ENCODE results near the gene OXT.

Gene OXT

DNA sequence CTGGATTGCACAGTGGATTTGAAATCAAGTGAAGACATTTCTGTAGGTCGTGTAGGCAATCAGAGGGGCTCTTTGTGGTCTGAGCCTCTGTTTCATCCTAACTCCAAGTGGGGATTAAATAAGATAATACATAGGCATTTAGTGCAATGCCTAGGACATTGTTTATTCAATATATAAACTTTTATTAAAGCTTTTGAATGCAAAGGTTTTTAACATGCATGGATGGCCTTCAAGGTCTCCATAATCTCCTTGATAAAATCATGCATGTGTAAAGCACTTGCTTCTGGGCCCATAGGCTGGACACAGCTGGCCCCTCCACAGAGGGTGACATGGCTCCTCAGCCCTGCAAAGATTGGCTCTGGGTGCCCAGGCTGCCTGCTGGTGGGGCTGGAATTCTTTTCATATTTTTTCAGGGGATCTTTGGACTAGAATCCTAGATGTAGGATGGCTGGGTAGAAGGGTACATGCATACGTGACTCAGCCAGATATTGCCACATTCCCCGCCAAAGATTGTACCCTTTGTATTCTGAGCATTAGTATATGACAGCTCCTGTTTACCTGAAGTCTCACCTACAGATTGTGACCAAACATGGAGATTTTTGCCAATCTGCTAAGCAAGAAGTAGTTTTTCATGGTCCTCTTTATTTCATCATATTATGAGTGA is 32.1 kb downstream of the OXT start:
- no peak for DNase-seq (ENCODE audit: extremely low read depth, insufficient read length)
- TF ChIP-seq CTCF (IDR thresholded peaks at IDR 0.05; ENCODE audit: insufficient read depth, low read length, poor library complexity, severe bottlenecking): no peak
- H3K36me3 ChIP-seq (ENCODE audit: control insufficient read depth, insufficient read depth, low read length): no peaks in the 10 kb centered on the region; the same call in 1 of the 2 replicates
- H3K4me3 ChIP-seq (replicated peaks; ENCODE audit: low read depth, low read length): no peak overlapping the region
- H3K27me3 ChIP-seq (replicated peaks; ENCODE audit: control insufficient read depth, insufficient read depth, low read length): no peaks in the 10 kb centered on the region

DNA sequence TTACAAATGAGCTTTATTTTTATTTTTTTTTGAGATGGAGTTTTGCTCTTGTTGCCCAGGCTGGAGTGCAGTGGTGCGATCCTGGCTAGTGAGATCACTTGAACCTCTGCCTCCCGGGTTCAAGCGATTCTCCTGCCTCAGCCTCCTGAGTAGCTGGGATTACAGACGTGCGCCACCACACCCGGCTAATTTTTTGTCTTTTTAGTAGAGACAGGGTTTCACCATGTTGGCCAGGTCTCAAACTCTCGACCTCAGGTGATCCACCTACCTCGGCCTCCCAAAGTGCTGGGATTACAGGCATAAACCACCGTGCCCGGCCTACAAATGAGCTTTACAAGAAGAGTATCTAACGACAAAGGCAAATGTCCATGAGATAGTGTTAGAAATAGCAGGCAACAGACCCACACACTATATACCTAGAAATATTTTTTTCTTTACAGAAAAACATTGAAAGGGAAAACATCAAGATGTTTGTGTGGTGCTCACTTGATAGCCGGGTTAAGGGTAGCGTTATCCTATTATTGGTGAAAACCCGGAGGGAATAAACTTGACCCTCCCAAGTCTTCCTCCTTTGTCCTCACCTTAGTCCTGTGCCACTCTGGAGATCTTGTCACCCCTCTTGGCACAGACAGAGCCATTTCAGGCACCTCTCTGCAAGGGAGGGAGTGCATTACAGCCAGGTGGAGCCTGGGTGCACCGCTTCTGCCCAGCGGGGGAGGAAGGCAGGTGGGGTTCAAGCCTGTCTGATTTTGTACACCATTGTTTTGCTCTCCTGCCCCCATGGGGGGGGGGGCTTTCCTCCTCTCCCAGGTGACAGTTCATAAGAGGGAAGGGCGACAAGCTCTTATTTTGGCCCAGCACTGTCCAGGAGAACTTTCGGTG is 34.1 kb downstream of the OXT start:
- DNase-seq (ENCODE audit: extremely low read depth, insufficient read length): no peak
- no peaks in the 10 kb centered on the region for H3K27me3 ChIP-seq (replicated peaks; ENCODE audit: control insufficient read depth, insufficient read depth, low read length)
- TF ChIP-seq CTCF (IDR thresholded peaks at IDR 0.05; ENCODE audit: insufficient read depth, low read length, poor library complexity, severe bottlenecking): no peak

DNA sequence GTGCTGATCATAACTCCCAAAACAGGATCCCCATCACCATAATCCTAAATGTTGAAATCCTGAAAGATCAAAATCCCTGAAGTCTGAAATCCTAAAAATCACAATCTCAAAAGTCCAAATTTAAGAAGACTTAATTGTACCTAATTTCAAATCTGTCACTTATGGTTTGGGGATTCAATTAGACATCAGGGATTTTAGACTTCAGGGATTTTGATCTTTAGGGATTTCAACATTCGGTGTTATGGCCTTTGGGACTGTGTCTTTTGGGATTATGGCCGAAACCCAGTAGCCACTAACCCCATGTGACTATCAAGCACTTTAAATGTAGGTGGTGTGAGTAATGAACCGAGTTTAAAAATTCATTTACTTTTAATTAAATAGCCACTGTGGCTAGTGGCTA is 34.8 kb downstream of the OXT start:
- H3K4me3 ChIP-seq (replicated peaks; ENCODE audit: low read depth, low read length): no peak overlapping the region
- H3K36me3 ChIP-seq (ENCODE audit: control insufficient read depth, insufficient read depth, low read length): no peaks in the 10 kb centered on the region; the same call in none of the 2 replicates
- DNase-seq (ENCODE audit: extremely low read depth, insufficient read length): no peak
- H3K27me3 ChIP-seq (replicated peaks; ENCODE audit: control insufficient read depth, insufficient read depth, low read length): no peaks in the 10 kb centered on the region
- TF ChIP-seq CTCF (IDR thresholded peaks at IDR 0.05; ENCODE audit: insufficient read depth, low read length, poor library complexity, severe bottlenecking): no peak

More for the DNA sequence above, 34.1 kb downstream of the OXT start:
- Histone ChIP-seq H3K4me3 (replicated peaks; ENCODE audit: low read depth, low read length) (no peak overlapping the region), H3K36me3 (ENCODE audit: control insufficient read depth, insufficient read depth, low read length) (no peaks in the 10 kb centered on the region; the same call in none of the 2 replicates)

GRCh38 chr20:3106658-3107463 is 35.4 kb downstream of the OXT start:
- Histone ChIP-seq H3K4me3 (replicated peaks; ENCODE audit: low read depth, low read length) (no peak overlapping the region), H3K36me3 (ENCODE audit: control insufficient read depth, insufficient read depth, low read length) (no peaks in the 10 kb centered on the region; the same call in none of the 2 replicates), H3K27me3 (replicated peaks; ENCODE audit: control insufficient read depth, insufficient read depth, low read length) (no peaks in the 10 kb centered on the region)
- no peak for DNase-seq (ENCODE audit: extremely low read depth, insufficient read length)
- TF ChIP-seq CTCF (IDR thresholded peaks at IDR 0.05; ENCODE audit: insufficient read depth, low read length, poor library complexity, severe bottlenecking): no peak

DNA sequence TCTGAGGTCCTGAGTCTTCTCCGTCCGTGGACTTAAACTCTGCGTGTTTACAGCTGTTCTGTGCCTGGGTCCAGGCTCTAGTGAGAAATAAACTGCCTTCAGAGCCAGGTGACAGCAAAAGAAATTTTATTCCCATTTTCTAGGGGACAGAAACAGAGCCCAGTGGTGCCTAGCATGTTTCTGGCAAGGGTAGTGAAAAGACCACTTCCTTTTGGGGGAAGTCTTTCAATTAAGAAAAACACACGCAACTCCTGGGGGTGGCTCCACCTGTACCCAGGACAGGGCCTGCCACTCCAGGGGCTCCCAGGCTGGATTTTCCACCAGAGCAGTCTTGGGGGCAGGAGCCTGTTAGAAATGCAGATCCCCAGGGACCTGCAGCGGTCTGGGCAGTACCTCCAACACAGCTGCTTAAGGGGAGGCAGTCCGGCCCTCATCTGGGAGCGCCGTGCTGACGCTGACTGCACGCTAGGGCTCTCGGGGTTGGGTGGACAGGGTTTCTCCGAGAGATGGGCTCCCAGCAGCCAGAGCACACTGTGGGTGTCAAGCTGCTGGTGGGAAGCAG is 36.1 kb downstream of the OXT start:
- Histone ChIP-seq H3K4me3 (replicated peaks; ENCODE audit: low read depth, low read length) (no peak overlapping the region), H3K36me3 (ENCODE audit: control insufficient read depth, insufficient read depth, low read length) (no peaks in the 10 kb centered on the region; the same call in none of the 2 replicates), H3K27me3 (replicated peaks; ENCODE audit: control insufficient read depth, insufficient read depth, low read length) (no peaks in the 10 kb centered on the region)
- TF ChIP-seq CTCF (IDR thresholded peaks at IDR 0.05; ENCODE audit: insufficient read depth, low read length, poor library complexity, severe bottlenecking): no peak
- no peak for DNase-seq (ENCODE audit: extremely low read depth, insufficient read length)
